Fibroblast of lung (primary cell): ENCODE measurements around the gene MYCBP.

Experiments used
- CTCF ChIP-seq, 2 donors: IDR thresholded peaks in 1 of 2; conservative IDR thresholded peaks in 1 of 2; 1 replicate in 1 of 2; 2 replicates in 1 of 2; pipeline ENCODE4 v1.5.1; 2011 to 2012; ENCODE audit warnings: low read length in 2 of 2, control low read depth in 1 of 2, inconsistent platforms in 1 of 2, low read depth in 1 of 2, mild to moderate bottlenecking in 1 of 2
- EZH2 ChIP-seq: IDR thresholded peaks from 2 replicates; pipeline ENCODE4 v1.5.1; 2012; ENCODE audit warnings: low read length, control low read depth, mild to moderate bottlenecking; ENCODE audit errors: missing control alignments

- TF ChIP-seq CTCF (conservative IDR thresholded peaks at IDR 0.05 in 1 of 2, IDR thresholded peaks at IDR 0.05 in 1 of 2; ENCODE audit: low read depth in 1 of 2, low read length in 2 of 2) (no peak), EZH2 (no peak)
These were observed 40.0 kb downstream of the MYCBP start for GRCh38 chr1:38833146-38833545.
